Measurements from ENCODE around the gene PRRT2. TPM values are rescaled to one million over a fixed set of nuclear protein-coding genes. Genes with fewer than 3 reads are reported as not detected.
"Not testable (repeated sequence)": the region's sequence is repeated elsewhere in the genome, so short reads cannot be mapped to it uniquely, and the experiment has no call there.

Gene PRRT2
- total RNA-seq: 10 to 100 TPM; 10.9 to 30.6 TPM
- 10 to 100 TPM in 1 of 2 donors, 1 to 10 TPM in 1; 5.3 to 36.6 TPM for polyA plus RNA-seq
- long read RNA-seq, donor 1, partial matches to known transcripts: 0 of 1 reads
- long read RNA-seq, donor 1, other reads (novel, unspliced or antisense): 0 of 1 reads
- long read RNA-seq, donor 2, partial matches to known transcripts: 0 of 1 reads
- long read RNA-seq, donor 2, other reads (novel, unspliced or antisense): 0 of 1 reads

DNA sequence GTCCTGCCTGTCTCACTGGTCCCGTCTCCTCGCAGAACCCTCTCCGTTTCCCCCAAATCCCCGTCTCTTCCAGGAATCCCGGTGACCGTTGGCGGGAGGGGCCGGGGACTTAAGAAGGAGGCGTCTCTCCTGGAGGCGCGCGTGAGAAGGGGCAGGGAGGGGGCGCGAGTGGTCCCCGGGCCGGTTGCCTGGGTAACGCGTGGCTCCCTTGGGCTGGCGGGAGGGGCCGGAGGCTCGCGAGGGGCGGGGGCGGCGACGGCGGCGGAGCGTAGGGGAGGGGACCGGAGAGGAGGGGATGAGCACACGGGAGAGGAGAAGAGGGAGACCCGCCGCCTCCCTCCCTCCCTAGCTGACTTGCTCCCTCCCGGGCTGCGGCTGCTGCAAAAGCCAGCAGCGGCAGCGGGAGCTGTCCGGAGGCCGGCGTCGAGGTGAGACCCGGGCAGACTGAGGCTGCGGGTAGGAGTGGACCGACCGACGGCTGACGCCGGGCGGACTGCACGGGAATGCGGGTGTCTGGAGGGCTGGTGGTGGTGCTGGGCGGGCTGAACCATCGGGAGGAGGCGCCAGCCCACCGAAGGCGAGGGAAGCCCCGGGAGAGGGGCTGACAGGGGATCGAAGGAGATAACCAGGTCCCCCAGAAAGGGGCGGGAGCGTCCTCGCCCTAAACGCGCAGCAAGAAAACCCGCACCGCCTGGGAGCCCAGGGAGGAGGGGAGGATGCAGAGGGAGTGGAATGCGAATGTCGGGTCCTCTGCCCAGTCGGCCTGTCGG, at the start of gene PRRT2:
Gene PRRT2, plus strand, starts transcription at position 298 of the 770 bp plus-strand sequence. CDS start 862 bp downstream, outside the sequence.
- peak within 1 kb of the TSS; percentile 38 to 92 for H3K27ac ChIP-seq (ENCODE audit: low read depth in 1 of 2, low read length in 2 of 2)
- H3K9me3 ChIP-seq (ENCODE audit: control insufficient read depth, low read length): no peaks in the 10 kb centered on the region
- no peaks in the 10 kb centered on the region for H3K36me3 ChIP-seq (ENCODE audit: control insufficient read depth in 1 of 2, insufficient read depth in 2 of 2, low read length in 1 of 2)
- intact Hi-C loops (cut with DNase I): loop anchor here in 1 of 2 donors (10.0 kb wide), 2 partner anchors 183 to 953 kb away; partner anchors contain the start of genes CFAP119, HIRIP3, INO80E and RNF40
- WGBS, 2 donors: 0 to 1% methylated on average over 57 to 69 of the region's 69 CpGs
- DNase-seq: peak; percentile 82 to 89
- no peaks in the 10 kb centered on the region for H3K4me1 ChIP-seq (ENCODE audit: control insufficient read depth in 1 of 2, insufficient read depth in 2 of 2, low read length in 2 of 2)
- H3K27me3 ChIP-seq (ENCODE audit: control insufficient read depth in 1 of 2, insufficient read depth in 2 of 2, low read length in 1 of 2): no peaks in the 10 kb centered on the region
- ATAC-seq (ENCODE audit: low FRiP score): peak; percentile 47
- H3K4me3 ChIP-seq (ENCODE audit: low read length in 2 of 2): peak within 1 kb of the TSS; percentile 47 to 57

GRCh38 chr16:29763326-29763725, 48.7 kb upstream of the PRRT2 start:
- Histone ChIP-seq H3K9me3 (ENCODE audit: control insufficient read depth, low read length) (no peaks in the 10 kb centered on the region), H3K36me3 (ENCODE audit: control insufficient read depth in 1 of 2, insufficient read depth in 2 of 2, low read length in 1 of 2) (no peaks in the 10 kb centered on the region), H3K27me3 (ENCODE audit: control insufficient read depth in 1 of 2, insufficient read depth in 2 of 2, low read length in 1 of 2) (no peaks in the 10 kb centered on the region), H3K4me3 (ENCODE audit: low read length in 2 of 2) (no peak overlapping the region), H3K4me1 (ENCODE audit: control insufficient read depth in 1 of 2, insufficient read depth in 2 of 2, low read length in 2 of 2) (no peaks in the 10 kb centered on the region), H3K27ac (ENCODE audit: low read depth in 1 of 2, low read length in 2 of 2) (no peak overlapping the region)
- no peak for DNase-seq
- 64 to 83% methylated on average over 6 of the region's 6 CpGs for WGBS, 2 donors
- intact Hi-C loops (cut with DNase I): no loop called here
- no peak for ATAC-seq (ENCODE audit: low FRiP score)

GRCh38 chr16:29765167-29766032, 46.6 kb upstream of the PRRT2 start:
- no peak overlapping the region for H3K27ac ChIP-seq (ENCODE audit: low read depth in 1 of 2, low read length in 2 of 2)
- no peak for DNase-seq
- no peak for ATAC-seq (ENCODE audit: low FRiP score)
- no peaks in the 10 kb centered on the region for H3K4me1 ChIP-seq (ENCODE audit: control insufficient read depth in 1 of 2, insufficient read depth in 2 of 2, low read length in 2 of 2)
- no peaks in the 10 kb centered on the region for H3K36me3 ChIP-seq (ENCODE audit: control insufficient read depth in 1 of 2, insufficient read depth in 2 of 2, low read length in 1 of 2)
- H3K4me3 ChIP-seq (ENCODE audit: low read length in 2 of 2): no peak overlapping the region
- intact Hi-C loops (cut with DNase I): no loop called here
- WGBS, 2 donors: 72 to 73% methylated on average over 15 of the region's 15 CpGs
- no peaks in the 10 kb centered on the region for H3K9me3 ChIP-seq (ENCODE audit: control insufficient read depth, low read length)
- H3K27me3 ChIP-seq (ENCODE audit: control insufficient read depth in 1 of 2, insufficient read depth in 2 of 2, low read length in 1 of 2): no peaks in the 10 kb centered on the region

DNA sequence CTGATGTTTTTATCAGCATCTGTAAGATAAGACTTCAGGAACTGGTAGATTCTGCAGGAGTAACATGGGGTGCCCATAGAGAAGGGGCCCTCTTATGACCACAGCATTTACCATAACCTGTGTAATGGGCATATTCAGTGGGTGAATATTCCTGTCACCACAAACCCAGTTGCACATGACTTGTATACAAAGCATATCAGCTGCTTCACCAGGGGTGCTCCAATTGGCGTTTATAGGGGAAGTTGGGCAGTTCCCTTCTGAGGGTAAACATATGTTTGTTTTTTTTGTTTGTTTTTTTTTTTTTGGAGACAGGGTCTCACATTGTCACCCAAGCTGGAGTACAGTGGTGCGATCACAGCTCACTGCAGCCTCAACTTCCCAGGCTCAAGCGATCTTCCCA, 45.4 kb upstream of the PRRT2 start:
- WGBS, 2 donors: 87 to 94% methylated on average over 3 of the region's 3 CpGs
- ATAC-seq (ENCODE audit: low FRiP score) (no peak), DNase-seq (no peak)
- Histone ChIP-seq H3K9me3 (ENCODE audit: control insufficient read depth, low read length) (no peaks in the 10 kb centered on the region), H3K27me3 (ENCODE audit: control insufficient read depth in 1 of 2, insufficient read depth in 2 of 2, low read length in 1 of 2) (no peaks in the 10 kb centered on the region), H3K36me3 (ENCODE audit: control insufficient read depth in 1 of 2, insufficient read depth in 2 of 2, low read length in 1 of 2) (no peaks in the 10 kb centered on the region), H3K4me1 (ENCODE audit: control insufficient read depth in 1 of 2, insufficient read depth in 2 of 2, low read length in 2 of 2) (no peaks in the 10 kb centered on the region), H3K4me3 (ENCODE audit: low read length in 2 of 2) (no peak overlapping the region), H3K27ac (ENCODE audit: low read depth in 1 of 2, low read length in 2 of 2) (no peak overlapping the region)
- intact Hi-C loops (cut with DNase I): no loop called here

- no peaks in the 10 kb centered on the region for H3K36me3 ChIP-seq (ENCODE audit: control insufficient read depth in 1 of 2, insufficient read depth in 2 of 2, low read length in 1 of 2)
- intact Hi-C loops (cut with DNase I): no loop called here
- H3K4me3 ChIP-seq (ENCODE audit: low read length in 2 of 2): no peak overlapping the region
Observed at GRCh38 chr16:29767062-29767461, 44.9 kb upstream of the PRRT2 start.

GRCh38 chr16:29769507-29769906, 42.5 kb upstream of the PRRT2 start:
- intact Hi-C loops (cut with DNase I): no loop called here
- no peak for DNase-seq
- H3K9me3 ChIP-seq (ENCODE audit: control insufficient read depth, low read length): no peaks in the 10 kb centered on the region
- WGBS, 2 donors: 80 to 82% methylated on average over 2 of the region's 2 CpGs
- no peak for ATAC-seq (ENCODE audit: low FRiP score)
- no peak overlapping the region for H3K27ac ChIP-seq (ENCODE audit: low read depth in 1 of 2, low read length in 2 of 2)
- no peaks in the 10 kb centered on the region for H3K36me3 ChIP-seq (ENCODE audit: control insufficient read depth in 1 of 2, insufficient read depth in 2 of 2, low read length in 1 of 2)
- H3K27me3 ChIP-seq (ENCODE audit: control insufficient read depth in 1 of 2, insufficient read depth in 2 of 2, low read length in 1 of 2): no peaks in the 10 kb centered on the region
- H3K4me1 ChIP-seq (ENCODE audit: control insufficient read depth in 1 of 2, insufficient read depth in 2 of 2, low read length in 2 of 2): no peaks in the 10 kb centered on the region
- H3K4me3 ChIP-seq (ENCODE audit: low read length in 2 of 2): no peak overlapping the region

More at GRCh38 chr16:29767062-29767461, 44.9 kb upstream of the PRRT2 start:
- Histone ChIP-seq H3K27me3 (ENCODE audit: control insufficient read depth in 1 of 2, insufficient read depth in 2 of 2, low read length in 1 of 2) (no peaks in the 10 kb centered on the region), H3K9me3 (ENCODE audit: control insufficient read depth, low read length) (no peaks in the 10 kb centered on the region), H3K4me1 (ENCODE audit: control insufficient read depth in 1 of 2, insufficient read depth in 2 of 2, low read length in 2 of 2) (no peaks in the 10 kb centered on the region), H3K27ac (ENCODE audit: low read depth in 1 of 2, low read length in 2 of 2) (no peak overlapping the region)
- no peak for DNase-seq
- ATAC-seq (ENCODE audit: low FRiP score): no peak
- 87 to 93% methylated on average over 3 of the region's 3 CpGs for WGBS, 2 donors

DNA sequence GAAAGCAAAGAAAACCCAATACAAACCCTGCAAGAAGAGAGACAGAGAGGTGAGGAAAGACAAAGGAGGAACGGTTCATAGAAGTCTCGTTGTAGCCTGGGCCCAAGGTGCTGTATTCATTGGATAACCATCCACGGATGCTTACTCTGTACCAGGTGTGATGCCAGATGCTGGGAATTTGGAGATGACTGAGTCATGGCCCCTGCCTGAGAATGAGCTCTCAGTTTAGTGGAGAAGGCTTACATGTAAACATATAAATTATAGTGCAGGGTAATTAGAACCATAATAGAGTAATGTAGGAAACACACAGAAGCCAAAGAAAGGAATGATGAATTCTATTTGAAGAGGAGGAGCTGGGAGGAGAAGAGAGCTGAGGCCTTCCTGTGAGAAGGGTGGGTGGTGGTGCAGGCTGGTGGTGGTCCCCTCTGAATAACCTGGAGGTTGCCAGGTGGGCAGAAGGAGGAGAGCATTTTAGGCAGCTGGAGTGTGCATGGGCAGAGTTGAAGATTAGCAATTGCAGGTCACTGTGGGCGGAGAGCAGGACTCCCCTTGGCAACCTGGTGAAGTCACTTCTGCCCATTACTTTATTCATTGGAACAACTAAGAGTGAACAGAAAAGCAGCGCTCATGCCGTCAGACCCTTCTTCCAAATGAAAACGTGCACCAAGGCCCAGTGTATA, 41.6 kb upstream of the PRRT2 start:
- DNase-seq: no peak
- no peak for ATAC-seq (ENCODE audit: low FRiP score)
- H3K36me3 ChIP-seq (ENCODE audit: control insufficient read depth in 1 of 2, insufficient read depth in 2 of 2, low read length in 1 of 2): no peaks in the 10 kb centered on the region
- H3K4me3 ChIP-seq (ENCODE audit: low read length in 2 of 2): no peak overlapping the region
- intact Hi-C loops (cut with DNase I): no loop called here
- H3K4me1 ChIP-seq (ENCODE audit: control insufficient read depth in 1 of 2, insufficient read depth in 2 of 2, low read length in 2 of 2): no peaks in the 10 kb centered on the region
- WGBS, 2 donors: 77 to 78% methylated on average over 7 of the region's 7 CpGs
- no peaks in the 10 kb centered on the region for H3K27me3 ChIP-seq (ENCODE audit: control insufficient read depth in 1 of 2, insufficient read depth in 2 of 2, low read length in 1 of 2)
- H3K9me3 ChIP-seq (ENCODE audit: control insufficient read depth, low read length): no peaks in the 10 kb centered on the region
- H3K27ac ChIP-seq (ENCODE audit: low read depth in 1 of 2, low read length in 2 of 2): no peak overlapping the region

- WGBS, 2 donors: 82 to 87% methylated on average over 7 of the region's 7 CpGs
- H3K9me3 ChIP-seq (ENCODE audit: control insufficient read depth, low read length); H3K27ac ChIP-seq (ENCODE audit: low read depth in 1 of 2, low read length in 2 of 2); H3K4me1 ChIP-seq (ENCODE audit: control insufficient read depth in 1 of 2, insufficient read depth in 2 of 2, low read length in 2 of 2); DNase-seq; H3K36me3 ChIP-seq (ENCODE audit: control insufficient read depth in 1 of 2, insufficient read depth in 2 of 2, low read length in 1 of 2); H3K27me3 ChIP-seq (ENCODE audit: control insufficient read depth in 1 of 2, insufficient read depth in 2 of 2, low read length in 1 of 2); H3K4me3 ChIP-seq (ENCODE audit: low read length in 2 of 2); intact Hi-C loops (cut with DNase I); ATAC-seq (ENCODE audit: low FRiP score): not testable (repeated sequence)
Observed at GRCh38 chr16:29772330-29772729, 39.7 kb upstream of the PRRT2 start.

Measured in aorta (tissue), 5 donors.